Spleen (tissue), 11 donors: ENCODE results near the gene NDUFS2. TPM values are rescaled to one million over a fixed set of nuclear protein-coding genes. Genes with fewer than 3 reads are reported as not detected.

Experiments
- DNase-seq: peaks from one replicate; pipeline ENCODE4 v3.0.0-alpha.2; 2020
- H3K27ac ChIP-seq, 8 donors: fragments of 200-600 bp; sonication (generic) in 7 of 8; 1 replicate in 4 of 8; 2 replicates in 4 of 8; pipeline versions ENCODE4 v1.5.0 to v1.8.0; 2016 to 2021; ENCODE audit warnings: inconsistent platforms in 4 of 8, mild to moderate bottlenecking in 4 of 8, moderate library complexity in 1 of 8
- H3K27me3 ChIP-seq, 7 donors: fragments of 200-600 bp; sonication (generic) in 6 of 7; replicated peaks in 1 of 7; 1 replicate in 4 of 7; 2 replicates in 3 of 7; pipeline versions ENCODE4 v1.5.0 to v1.8.0; 2016 to 2021; ENCODE audit warnings: inconsistent platforms in 3 of 7, mild to moderate bottlenecking in 1 of 7
- H3K36me3 ChIP-seq, 6 donors: fragments of 200-600 bp; sonication (generic) in 5 of 6; 1 replicate in 4 of 6; 2 replicates in 2 of 6; pipeline versions ENCODE4 v1.5.0 to v1.8.0; 2016 to 2021; ENCODE audit warnings: inconsistent platforms in 2 of 6
- H3K4me1 ChIP-seq, 6 donors: fragments of 200-600 bp; sonication (generic) in 5 of 6; 1 replicate in 3 of 6; 2 replicates in 3 of 6; pipeline versions ENCODE4 v1.5.0 to v1.8.0; 2016 to 2021; ENCODE audit warnings: inconsistent platforms in 3 of 6
- H3K4me3 ChIP-seq, 8 donors: fragments of 200-600 bp; sonication (generic) in 7 of 8; 1 replicate in 4 of 8; 2 replicates in 4 of 8; pipeline versions ENCODE4 v1.5.0 to v1.8.0; 2016 to 2021; ENCODE audit warnings: inconsistent platforms in 4 of 8, mild to moderate bottlenecking in 4 of 8, moderate library complexity in 2 of 8
- H3K9me3 ChIP-seq, 8 donors: fragments of 200-600 bp; sonication (generic) in 7 of 8; 1 replicate in 4 of 8; 2 replicates in 4 of 8; pipeline versions ENCODE4 v1.5.0 to v1.8.0; 2016 to 2021; ENCODE audit warnings: inconsistent platforms in 4 of 8
- POLR2A ChIP-seq, 3 donors: fragments of 450-650 bp; IDR thresholded peaks; one replicate each; pipeline ENCODE4 v1.5.1; 2017; ENCODE audit warnings: antibody characterized with exemption in 3 of 3, mild to moderate bottlenecking in 1 of 3
- POLR2AphosphoS5 ChIP-seq, 3 donors: sonication (generic); formaldehyde crosslinking; IDR thresholded peaks; one replicate each; pipeline ENCODE4 v1.5.1; 2017; ENCODE audit warnings: antibody characterized with exemption in 3 of 3
- WGBS, 5 donors: extraction: QIAGEN DNeasy Blood & Tissue Kit in 3 of 5; methylation state at CpG; one replicate each; pipeline versions ENCODE4 v1.1.5 to v1.1.7; 2013 to 2018; 5-methylcytosine and 5-hydroxymethylcytosine counted together
- intact Hi-C: fragments of 100-400 bp; cut with DNase I; formaldehyde crosslinking; loops from one replicate; pipeline ENCODE4 v1.15.0; 2023; ENCODE audit warnings: low total_unique reads
- polyA plus RNA-seq, 3 donors: library from polyadenylated mRNA; stranded (reverse); fragments of 200-250 nt; gene quantifications; one replicate each; pipeline ENCODE4 v1.2.1, GENCODE V29; 2013
- total RNA-seq, 7 donors: library from RNA; depleted of rRNA in 3 of 7; stranded (reverse); fragments of >200 nt in 3 of 7; fragmentation: NEBNext Ultra II Directional in 4 of 7; extraction: Animal tissue kit (Norgen Biotek cat#: 25700) in 4 of 7; gene quantifications; one replicate each; pipeline versions ENCODE4 v1.1.0 to v1.2.1, GENCODE V29; 2016 to 2021
- TF ChIP-seq, protein P1 (sequence below), 11 experiments: fragments of 200-600 bp in 7 of 11; fragments of 450-650 bp in 4 of 11; sonication (generic) in 4 of 11; IDR thresholded peaks in 8 of 11; conservative IDR thresholded peaks in 3 of 11; 1 replicate in 7 of 11; 2 replicates in 4 of 11; pipeline versions ENCODE4 v1.4.0 to v1.8.0; 2016 to 2021; ENCODE audit warnings: antibody characterized with exemption in 11 of 11, inconsistent platforms in 4 of 11, mild to moderate bottlenecking in 1 of 11
- donor health status: healthy with polysubstance abuse.
- donor health status: DM: no; HTN: no; CAD: no; lungs with moderate emphysema.
- donor health status: DM: no; HTN: no; CAD: no.
- donor health status: Bipolar disorder and iron deficiency.
- donor health status: healthy.
- donor health status: DM: no; HTN: no; CAD: no.
- donor health status: DM: yes; HTN: yes; CAD: no.

Gene NDUFS2
- total and polyA plus RNA-seq, 10 donors, result 27.0 to 110 (median 83.6) TPM

- H3K9me3 ChIP-seq, result no peaks in the 10 kb centered on the region
- peak in 2 of 3 donors; percentile 26 to 81 for TF ChIP-seq POLR2AphosphoS5 (IDR thresholded peaks at IDR 0.05)
- TF ChIP-seq, protein P1, sequence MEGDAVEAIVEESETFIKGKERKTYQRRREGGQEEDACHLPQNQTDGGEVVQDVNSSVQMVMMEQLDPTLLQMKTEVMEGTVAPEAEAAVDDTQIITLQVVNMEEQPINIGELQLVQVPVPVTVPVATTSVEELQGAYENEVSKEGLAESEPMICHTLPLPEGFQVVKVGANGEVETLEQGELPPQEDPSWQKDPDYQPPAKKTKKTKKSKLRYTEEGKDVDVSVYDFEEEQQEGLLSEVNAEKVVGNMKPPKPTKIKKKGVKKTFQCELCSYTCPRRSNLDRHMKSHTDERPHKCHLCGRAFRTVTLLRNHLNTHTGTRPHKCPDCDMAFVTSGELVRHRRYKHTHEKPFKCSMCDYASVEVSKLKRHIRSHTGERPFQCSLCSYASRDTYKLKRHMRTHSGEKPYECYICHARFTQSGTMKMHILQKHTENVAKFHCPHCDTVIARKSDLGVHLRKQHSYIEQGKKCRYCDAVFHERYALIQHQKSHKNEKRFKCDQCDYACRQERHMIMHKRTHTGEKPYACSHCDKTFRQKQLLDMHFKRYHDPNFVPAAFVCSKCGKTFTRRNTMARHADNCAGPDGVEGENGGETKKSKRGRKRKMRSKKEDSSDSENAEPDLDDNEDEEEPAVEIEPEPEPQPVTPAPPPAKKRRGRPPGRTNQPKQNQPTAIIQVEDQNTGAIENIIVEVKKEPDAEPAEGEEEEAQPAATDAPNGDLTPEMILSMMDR (IDR thresholded peaks at IDR 0.05 in 8 of 11, conservative IDR thresholded peaks at IDR 0.05 in 3 of 11), result no peak
- peak overlapping the region in 3 of 8 donors; percentile 25 to 56 (median 26) for H3K4me3 ChIP-seq
- H3K4me1 ChIP-seq, result peaks cover 50 to 94% (median 86%) of the 10 kb centered on the region in 6 donors
- peak; percentile 88 for DNase-seq
- H3K27me3 ChIP-seq, result no peaks in the 10 kb centered on the region
- intact Hi-C loops, result no loop called here
- H3K27ac ChIP-seq, result peak overlapping the region; percentile 76 to 92 (median 91)
- WGBS, 5 donors, result 0 to 1% (median 0%) methylated on average over 3 of the region's 3 CpGs
- no peaks in the 10 kb centered on the region for H3K36me3 ChIP-seq
Measured at GRCh38 chr1:161185282-161185682, 16.9 kb upstream of the NDUFS2 start.

- intact Hi-C loops, result no loop called here
- H3K4me1 ChIP-seq, result peaks cover 50 to 94% (median 84%) of the 10 kb centered on the region in 6 donors
- DNase-seq, result peak; percentile 72
- no peaks in the 10 kb centered on the region for H3K9me3 ChIP-seq
- peak overlapping the region; percentile 76 to 92 (median 91) for H3K27ac ChIP-seq
- TF ChIP-seq POLR2AphosphoS5 (IDR thresholded peaks at IDR 0.05), result peak in 1 of 3 donors; percentile 41
- peak in 1 of 3 donors; percentile 18 for TF ChIP-seq POLR2A (IDR thresholded peaks at IDR 0.05)
- TF ChIP-seq, protein P1 (IDR thresholded peaks at IDR 0.05 in 8 of 11, conservative IDR thresholded peaks at IDR 0.05 in 3 of 11), result peak in 1 of 11 experiments; percentile 4
- 0 to 7% (median 1%) methylated on average over 2 of the region's 2 CpGs for WGBS, 5 donors
- H3K36me3 ChIP-seq, result peaks cover 0 to under 1% (median 0%) of the 10 kb centered on the region in 6 donors
- no peaks in the 10 kb centered on the region for H3K27me3 ChIP-seq
- peak overlapping the region in 2 of 8 donors; percentile 25 to 56 for H3K4me3 ChIP-seq
Measured at GRCh38 chr1:161185732-161186311, 16.3 kb upstream of the NDUFS2 start.

DNA sequence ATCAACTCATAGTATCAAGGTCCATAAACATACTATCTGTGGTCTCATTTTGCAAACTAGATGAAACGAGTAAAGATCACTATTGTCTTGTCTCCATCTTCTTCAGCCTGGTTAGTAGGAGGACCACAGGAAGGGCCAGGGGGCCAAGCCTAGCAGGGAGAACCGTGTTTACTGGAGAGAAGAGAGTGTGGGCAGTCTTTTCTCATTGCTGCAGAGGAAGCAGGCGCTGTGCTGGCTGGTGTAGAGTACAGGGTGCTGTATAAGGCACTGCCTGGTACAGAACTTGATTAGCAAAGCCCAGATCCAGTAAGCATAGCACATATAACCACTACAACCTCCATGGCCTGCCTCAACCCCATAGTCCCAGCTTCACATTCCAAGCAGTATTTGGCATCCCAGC, 14.9 kb upstream of the NDUFS2 start:
- Histone ChIP-seq H3K36me3 (peaks cover 0 to 8% (median 0%) of the 10 kb centered on the region in 6 donors), H3K4me1 (peaks cover 45 to 94% (median 80%) of the 10 kb centered on the region in 6 donors), H3K4me3 (no peak overlapping the region), H3K27me3 (no peaks in the 10 kb centered on the region), H3K9me3 (no peaks in the 10 kb centered on the region), H3K27ac (peak overlapping the region; percentile 76 to 92 (median 91))
- peak; percentile 77 for DNase-seq
- intact Hi-C loops, result no loop called here
- WGBS, 5 donors, result 54 to 67% (median 60%) methylated on average over 3 of the region's 3 CpGs
- TF ChIP-seq, protein P1 (IDR thresholded peaks at IDR 0.05 in 8 of 11, conservative IDR thresholded peaks at IDR 0.05 in 3 of 11), result no peak
- no peak for TF ChIP-seq POLR2AphosphoS5 (IDR thresholded peaks at IDR 0.05)
- no peak for TF ChIP-seq POLR2A (IDR thresholded peaks at IDR 0.05)

DNA sequence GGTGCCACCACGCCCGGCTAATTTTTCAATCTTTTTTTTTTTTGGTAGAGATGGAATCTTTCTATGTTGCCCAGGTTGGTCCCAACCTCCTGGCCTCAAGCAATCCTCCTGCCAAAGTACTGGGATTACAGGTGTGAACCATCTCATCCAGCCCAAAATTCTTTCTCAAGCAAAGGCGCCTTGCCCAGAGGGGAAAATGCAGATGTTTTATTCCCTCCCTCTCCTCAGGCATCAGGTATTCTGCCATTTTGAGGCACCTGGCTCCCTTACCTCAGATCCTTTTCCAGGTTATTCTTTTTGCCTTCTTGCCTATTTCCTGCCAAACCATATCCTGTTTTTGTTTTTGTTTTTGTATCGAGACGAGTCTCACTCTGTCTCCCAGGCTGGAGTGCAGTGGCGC, 13.8 kb upstream of the NDUFS2 start:
- Histone ChIP-seq H3K4me3 (no peak overlapping the region), H3K36me3 (peaks cover 0 to 8% (median 0%) of the 10 kb centered on the region in 6 donors)

More for the DNA sequence above, 13.8 kb upstream of the NDUFS2 start:
- 72 to 78% (median 76%) methylated on average over 6 of the region's 6 CpGs for WGBS, 5 donors
- TF ChIP-seq POLR2AphosphoS5 (IDR thresholded peaks at IDR 0.05) (no peak), POLR2A (IDR thresholded peaks at IDR 0.05) (no peak)
- TF ChIP-seq, protein P1 (IDR thresholded peaks at IDR 0.05 in 8 of 11, conservative IDR thresholded peaks at IDR 0.05 in 3 of 11), result no peak
- Histone ChIP-seq H3K27ac (peak overlapping the region in 5 of 8 donors; percentile 89 to 92 (median 92)), H3K9me3 (no peaks in the 10 kb centered on the region), H3K27me3 (no peaks in the 10 kb centered on the region), H3K4me1 (peaks cover 45 to 94% (median 80%) of the 10 kb centered on the region in 6 donors)
- DNase-seq, result no peak
- intact Hi-C loops, result no loop called here
